ENCODE data around the gene TMEM208.

The TMEM208 gene

GRCh38 chr16:67237396-67238277, 10.7 kb downstream of the TMEM208 start:
- no peak for DNase-seq

DNA sequence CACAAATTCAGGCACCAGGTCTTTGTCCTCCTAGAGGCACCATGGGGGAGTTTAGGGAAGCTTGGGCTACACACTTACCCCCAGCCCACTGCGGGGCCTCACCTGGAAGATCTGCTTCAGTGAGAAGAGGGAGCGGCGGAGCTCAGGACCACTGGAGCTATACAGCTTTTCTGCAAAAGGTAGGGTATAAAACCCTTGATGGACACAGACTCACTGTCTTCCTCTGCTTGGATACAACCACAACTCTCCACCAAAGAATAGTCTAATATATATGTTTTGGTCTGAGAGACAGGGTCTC, 11.3 kb downstream of the TMEM208 start:
- DNase-seq = no peak

GRCh38 chr16:67238806-67239470, 12.0 kb downstream of the TMEM208 start:
- DNase-seq = no peak

GRCh38 chr16:67240506-67240905, 13.6 kb downstream of the TMEM208 start:
- DNase-seq = no peak

DNA sequence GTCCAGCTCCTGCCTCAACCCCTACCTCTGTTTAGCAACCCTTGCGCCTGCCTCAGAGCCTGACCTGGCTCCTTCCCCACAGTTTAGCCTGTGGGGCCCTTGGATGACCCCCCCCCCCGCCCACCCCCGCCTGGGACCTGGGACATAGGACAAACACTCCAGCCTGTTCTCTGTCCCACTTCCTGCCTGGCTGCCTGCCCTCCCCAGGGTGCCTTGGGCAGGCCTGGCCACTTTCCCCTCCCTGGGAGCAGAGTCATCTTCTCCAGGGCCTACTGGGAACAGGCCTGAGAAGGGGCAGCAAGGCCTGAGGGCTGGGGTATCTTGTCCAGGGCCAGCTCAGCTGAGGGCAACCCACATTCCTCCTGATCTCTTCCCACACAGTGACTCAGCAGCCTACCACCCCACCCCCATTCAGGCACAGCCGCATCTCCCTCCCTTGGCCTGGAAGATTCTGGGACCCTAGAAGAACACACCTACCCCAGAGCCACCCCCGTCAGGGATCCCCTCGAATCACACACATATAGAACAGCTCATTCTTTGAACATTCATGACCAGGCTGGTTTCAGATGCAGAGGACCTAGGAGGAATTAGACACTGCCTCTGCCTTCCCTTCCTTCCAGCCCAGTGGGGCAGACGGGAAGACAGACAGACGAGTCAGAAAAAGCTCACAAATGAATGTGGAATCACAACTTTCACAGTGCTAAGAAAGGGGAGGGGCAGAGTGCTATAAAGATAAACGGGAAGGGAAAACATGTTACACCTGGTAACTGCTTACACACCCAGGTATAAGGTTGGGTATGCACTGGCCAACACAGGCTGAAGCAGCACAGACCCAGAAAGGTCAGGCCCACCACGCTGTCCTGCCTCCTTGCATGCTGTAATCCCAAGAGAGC, 14.3 kb downstream of the TMEM208 start:
- no peak for DNase-seq

DNA sequence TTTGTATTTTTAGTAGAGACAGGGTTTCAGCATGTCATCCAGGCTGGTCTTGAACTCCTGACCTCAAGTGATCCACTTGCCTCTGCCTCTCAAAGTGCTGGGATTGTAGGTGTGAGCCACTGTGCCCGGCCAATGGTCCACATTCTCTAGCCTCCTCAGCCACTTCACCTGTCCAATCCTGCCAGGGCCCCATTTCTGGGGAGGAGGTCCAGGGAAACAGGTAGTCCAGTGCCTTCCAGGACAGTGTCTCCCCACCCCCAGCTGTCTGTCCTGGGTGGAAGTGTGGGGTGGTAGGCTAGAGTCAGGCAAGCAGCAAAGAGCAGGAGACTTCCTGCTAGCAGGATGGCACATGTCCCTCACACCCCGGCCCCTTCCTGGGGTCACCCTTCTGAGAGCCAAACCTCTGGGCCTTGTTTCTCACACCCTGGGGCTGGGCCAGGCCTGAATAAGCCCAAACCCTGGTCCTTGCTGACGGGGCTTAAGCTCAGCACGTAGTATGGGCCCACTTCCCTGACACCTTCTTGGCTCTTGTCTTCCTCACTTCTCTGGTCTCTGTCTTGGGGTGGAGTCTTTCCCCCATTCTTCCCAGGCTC, 15.3 kb downstream of the TMEM208 start:
- no peak for DNase-seq

DNA sequence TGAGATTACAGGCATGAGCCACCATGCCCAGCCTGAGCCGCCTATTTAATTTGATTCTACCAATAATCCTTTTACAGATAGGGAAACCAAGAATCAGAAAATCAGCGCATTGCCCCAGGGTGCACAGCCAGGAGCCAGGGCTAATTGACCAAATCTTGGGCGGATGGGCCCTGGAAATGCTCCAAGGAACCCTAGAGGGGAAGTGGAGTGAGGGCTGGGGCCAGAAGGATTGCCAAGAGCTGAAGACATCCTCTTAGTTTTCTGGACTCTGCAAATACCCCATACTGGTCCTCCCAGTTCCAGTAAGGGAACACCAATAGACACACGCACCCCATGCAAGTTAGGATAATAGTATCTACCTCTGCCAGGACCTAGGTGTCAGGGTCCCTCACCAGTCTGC, 16.6 kb downstream of the TMEM208 start:
- no peak for DNase-seq

DNA sequence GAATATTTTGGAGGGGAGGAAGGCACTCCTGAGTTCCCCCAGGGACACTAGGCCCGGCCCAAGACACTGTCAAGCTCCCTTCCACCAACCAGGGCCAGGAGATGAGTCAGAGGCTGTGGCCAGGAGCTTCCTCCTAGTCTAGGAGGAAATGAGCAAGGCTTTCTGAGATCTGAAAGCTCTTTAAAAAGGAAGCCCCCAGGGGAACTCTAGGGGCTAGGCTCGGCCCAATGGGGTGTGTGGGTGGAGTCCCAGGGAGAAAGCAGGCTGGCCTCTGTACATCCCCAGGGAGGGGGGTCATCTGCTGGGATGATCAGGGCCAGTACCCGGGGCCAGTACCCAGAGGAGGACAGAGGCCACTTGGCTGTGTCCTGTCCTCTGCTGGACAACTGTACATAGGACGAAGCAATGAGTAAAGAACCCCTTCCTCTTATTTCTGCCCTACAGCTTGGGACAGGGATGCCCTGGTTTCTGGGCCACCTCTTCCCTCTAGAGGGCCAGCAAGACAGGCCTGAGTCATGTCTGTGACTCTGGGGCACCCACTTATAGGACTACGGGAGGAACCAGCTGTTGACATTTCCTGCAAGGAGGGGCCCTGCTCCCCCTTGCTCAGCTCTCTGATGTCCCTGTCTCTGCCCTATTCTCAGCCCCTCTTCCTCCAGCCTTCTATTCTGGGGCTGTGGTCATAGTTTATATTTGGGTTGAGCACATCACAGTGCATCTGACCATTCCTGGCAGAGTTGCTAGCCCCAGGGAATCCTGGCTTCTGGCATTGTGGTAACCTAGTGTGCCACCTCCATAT, 17.7 kb downstream of the TMEM208 start:
- DNase-seq = peak; percentile 86

- DNase-seq = no peak
These were observed 18.3 kb downstream of the TMEM208 start for GRCh38 chr16:67245186-67245585.

- no peak for DNase-seq
These were observed 18.7 kb downstream of the TMEM208 start for GRCh38 chr16:67245674-67246080.

DNA sequence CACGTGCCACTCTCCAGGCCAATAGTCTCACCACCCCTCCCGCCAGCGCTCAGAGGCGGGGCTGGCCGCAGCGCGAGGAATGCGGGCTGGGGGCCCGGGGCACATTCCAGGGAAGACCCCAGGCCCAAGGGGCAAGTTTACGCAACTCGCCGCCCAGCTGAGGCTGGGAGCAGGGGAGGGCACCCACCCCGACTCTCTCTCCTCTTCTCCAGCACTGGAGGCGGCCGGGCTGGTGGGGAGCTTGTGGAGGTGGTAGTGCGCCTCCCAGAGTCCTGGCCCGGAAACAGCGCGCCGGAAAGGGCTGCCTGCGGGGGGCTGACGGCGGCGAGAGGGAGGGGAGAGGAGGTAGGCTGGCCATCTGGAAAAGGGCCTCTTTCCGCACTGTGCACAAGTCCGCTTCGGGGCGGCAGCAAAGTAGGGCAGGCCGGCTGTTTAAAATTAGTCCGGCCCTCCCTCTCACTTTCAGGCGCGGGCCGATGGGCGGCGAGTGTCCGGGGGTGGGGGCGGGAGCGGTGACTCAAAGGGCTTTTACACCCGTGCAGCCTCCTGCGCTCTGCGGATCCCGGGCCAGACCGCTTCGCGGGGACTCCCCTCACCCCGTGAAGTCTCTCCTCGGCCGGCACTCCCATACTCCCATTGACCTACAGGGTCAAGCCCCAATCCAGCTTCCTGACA, 19.3 kb downstream of the TMEM208 start:
- peak; percentile 35 for DNase-seq

DNA sequence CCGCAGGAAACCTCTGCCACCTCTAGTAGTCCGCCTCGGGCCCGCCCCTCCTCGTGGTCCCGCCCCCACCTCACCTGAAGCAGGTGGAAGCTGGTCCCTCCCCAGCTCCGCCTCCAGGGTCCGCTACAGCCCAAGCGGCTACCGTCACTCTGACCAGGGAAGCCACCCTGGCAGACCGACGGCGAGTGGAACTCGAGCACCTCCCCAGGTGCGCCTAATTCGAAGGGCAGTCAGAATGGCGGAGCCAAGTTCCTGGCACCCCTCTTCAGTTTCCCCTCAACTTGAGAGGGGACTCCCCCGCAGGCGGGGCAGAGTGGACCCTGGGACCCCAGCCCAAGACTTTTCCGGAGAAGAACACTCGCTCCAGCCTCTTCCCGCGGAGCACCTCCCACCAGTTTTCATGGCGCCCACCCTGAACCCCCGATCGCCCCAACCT, 19.8 kb downstream of the TMEM208 start:
- no peak for DNase-seq

DNA sequence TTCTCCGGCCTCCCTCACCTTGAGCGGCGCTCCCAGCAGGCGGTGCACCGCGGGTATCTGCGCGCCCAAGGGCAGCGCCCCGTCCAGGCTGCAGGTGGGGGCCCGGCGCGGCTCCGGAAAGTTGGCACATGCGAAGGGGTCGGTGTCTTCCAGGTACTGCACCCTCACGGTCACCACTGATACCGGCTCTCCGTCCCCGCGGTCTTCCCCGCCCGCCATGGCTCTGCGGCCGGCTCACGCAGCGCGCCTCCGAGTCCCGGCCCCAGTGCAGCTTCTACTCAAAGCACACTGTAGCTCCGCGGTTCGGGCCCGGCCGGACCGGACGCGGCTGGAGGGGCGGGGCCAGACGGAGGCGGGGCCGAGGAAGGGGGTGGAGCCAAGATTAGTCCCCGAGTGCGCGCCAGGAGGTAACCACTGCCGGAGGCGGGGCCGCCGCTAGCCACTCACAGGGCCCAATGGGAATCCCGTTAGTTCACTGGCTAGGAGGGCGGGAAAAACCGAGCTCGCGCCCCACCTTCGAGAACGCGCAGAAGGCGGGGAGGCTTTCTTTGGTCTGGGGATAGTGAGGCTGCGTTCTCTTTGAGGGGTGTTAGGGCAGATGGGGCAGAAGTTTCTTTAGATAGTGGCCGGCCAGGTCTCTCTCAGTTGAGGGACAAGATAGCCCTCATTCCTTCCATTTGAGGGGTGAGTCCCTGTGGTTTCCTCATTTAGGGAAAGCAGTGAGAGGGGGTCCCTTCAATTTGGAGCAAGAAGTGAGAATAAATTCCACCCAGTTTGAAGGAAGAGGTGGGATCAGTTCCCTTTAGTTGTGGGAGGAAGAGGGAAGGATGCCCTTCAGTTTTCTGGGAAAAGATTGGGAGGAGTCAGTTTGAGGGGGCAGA, 20.5 kb downstream of the TMEM208 start, which contains the start of gene FHOD1:
TSS of gene FHOD1 (minus strand) at position 290 of the 881 bp plus-strand sequence. CDS start at position 219, 71 bp downstream.
- peak; percentile 95 for DNase-seq

GRCh38 chr16:67248073-67248400, 21.1 kb downstream of the TMEM208 start:
- no peak for DNase-seq

GRCh38 chr16:67248401-67249177, 21.7 kb downstream of the TMEM208 start, which contains the start of gene SLC9A5:
TSS of gene SLC9A5 (plus strand) at chr16:67248979. CDS start at chr16:67249015, 36 bp downstream.
- no peak for DNase-seq

DNA sequence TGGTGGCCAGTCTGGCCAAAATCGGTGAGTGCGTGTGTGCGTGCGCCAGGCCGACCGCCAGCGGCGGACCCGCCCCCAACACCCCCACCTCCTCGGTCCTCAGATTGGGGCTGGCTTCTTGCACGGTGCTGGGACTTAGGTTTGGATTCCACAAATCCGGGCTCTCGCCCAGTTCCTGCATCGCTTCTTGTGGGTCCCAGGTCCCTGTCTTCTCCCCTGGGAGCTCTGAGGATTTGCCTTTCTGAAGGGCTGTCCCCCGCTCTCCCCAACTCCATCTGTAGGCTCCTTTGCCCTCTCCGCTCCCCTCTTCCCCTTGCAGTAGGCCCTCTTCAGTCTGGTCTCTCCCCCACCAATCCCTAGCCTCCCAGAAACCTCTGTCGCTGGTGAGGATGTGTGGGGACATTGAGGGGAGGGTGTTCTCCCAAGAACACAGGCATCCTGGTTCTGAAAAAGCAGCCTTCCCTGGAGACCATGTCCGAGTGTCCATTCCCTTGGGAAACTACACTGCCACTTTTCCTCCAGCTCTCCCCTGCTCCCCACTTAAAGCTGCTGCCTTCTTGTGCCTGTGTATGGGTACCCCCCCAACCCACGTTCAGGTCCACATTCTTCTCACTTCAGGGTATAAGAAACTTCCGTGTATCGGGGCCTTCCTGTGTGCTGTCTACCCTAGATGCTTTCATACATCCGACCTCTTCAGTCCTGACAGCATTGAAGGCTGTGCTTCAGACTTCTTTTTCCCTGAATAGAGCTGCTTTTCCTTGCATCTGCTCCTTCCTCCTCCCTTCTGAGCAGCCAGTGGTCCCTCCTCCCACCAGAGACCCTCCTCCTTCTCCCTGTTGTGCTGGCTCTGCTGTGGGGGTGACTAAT, 22.5 kb downstream of the TMEM208 start:
- no peak for DNase-seq

GRCh38 chr16:67250045-67250327, 23.1 kb downstream of the TMEM208 start:
- no peak for DNase-seq

DNA sequence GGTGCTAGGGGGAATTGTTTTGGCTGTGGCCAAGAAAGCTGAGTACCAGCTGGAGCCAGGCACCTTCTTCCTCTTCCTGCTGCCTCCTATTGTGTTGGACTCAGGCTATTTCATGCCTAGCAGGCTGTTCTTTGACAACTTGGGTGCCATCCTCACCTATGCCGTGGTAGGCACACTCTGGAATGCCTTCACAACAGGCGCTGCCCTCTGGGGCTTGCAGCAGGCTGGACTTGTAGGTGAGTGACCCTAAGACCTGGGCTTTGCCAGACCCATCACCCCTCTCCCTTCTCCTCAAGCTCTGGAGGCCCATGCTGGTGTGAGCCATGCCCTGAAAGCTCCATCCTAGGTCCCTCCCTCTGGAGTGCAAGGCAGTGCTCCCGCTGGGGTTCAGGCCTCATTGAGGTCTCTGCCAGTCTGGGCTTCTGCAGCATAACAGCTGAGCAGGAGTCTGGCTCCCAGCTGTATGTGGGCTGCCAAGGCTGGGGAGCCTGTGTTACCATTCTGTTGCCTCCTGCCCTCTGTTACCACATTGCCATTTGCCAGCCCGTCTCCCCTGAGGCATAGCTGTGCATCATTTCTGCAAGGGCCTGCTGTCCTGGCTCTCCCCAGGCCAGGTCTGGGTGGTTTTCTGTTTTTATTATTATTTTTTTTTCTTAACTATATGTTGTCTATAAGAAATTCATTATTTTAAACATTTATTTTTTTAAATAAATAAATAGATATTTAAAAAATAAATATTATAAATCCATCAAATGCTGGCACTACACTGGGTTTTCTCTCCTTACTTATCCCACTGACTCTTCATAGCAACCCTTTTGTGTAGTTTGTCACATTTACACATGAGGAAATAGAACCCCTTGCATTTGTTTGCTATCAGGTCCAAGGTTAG, 25.9 kb downstream of the TMEM208 start:
- no peak for DNase-seq
